Esophagus muscularis mucosa (tissue), 3 donors: Measurements from ENCODE around the gene TSPAN31.

Experiments used
- POLR2A ChIP-seq: fragments of 450-650 bp; IDR thresholded peaks from one replicate; pipeline ENCODE4 v1.6.1; 2017; ENCODE audit warnings: antibody characterized with exemption, moderate library complexity, mild to moderate bottlenecking, low read depth
- POLR2AphosphoS5 ChIP-seq, 2 donors: sonication (generic); formaldehyde crosslinking; IDR thresholded peaks; one replicate each; pipeline ENCODE4 v1.6.1; 2017; ENCODE audit warnings: antibody characterized with exemption in 2 of 2
- TF ChIP-seq, protein P1 (sequence below), 3 experiments: fragments of 200-600 bp in 2 of 3; fragments of 450-650 bp in 1 of 3; sonication (generic) in 2 of 3; IDR thresholded peaks; one replicate each; pipeline ENCODE4 v1.5.1; 2017 to 2019; ENCODE audit warnings: antibody characterized with exemption in 3 of 3, mild to moderate bottlenecking in 2 of 3, moderate library complexity in 1 of 3

DNA sequence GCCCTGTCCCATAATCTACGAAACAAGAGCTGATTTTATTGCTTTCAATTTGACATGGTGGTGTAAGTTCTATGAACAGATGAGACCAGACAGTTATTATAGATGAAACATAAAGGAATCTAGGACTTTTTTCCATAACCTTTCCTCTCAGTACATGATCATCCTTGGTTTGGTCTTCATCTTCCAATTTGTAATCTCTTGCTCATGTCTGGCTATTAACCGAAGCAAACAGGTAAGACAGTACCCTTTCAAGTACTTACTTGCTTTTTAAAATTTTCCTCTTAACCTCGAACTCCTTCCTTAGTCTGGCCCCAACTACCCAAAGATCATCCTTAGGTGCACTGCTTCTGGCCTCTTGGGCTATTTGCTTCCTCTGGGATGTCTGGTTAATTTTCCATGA lies 1.2 kb downstream of the TSPAN31 start:
- no peak for TF ChIP-seq POLR2AphosphoS5 (IDR thresholded peaks at IDR 0.05)
- TF ChIP-seq POLR2A = no peak
- TF ChIP-seq, protein P1, sequence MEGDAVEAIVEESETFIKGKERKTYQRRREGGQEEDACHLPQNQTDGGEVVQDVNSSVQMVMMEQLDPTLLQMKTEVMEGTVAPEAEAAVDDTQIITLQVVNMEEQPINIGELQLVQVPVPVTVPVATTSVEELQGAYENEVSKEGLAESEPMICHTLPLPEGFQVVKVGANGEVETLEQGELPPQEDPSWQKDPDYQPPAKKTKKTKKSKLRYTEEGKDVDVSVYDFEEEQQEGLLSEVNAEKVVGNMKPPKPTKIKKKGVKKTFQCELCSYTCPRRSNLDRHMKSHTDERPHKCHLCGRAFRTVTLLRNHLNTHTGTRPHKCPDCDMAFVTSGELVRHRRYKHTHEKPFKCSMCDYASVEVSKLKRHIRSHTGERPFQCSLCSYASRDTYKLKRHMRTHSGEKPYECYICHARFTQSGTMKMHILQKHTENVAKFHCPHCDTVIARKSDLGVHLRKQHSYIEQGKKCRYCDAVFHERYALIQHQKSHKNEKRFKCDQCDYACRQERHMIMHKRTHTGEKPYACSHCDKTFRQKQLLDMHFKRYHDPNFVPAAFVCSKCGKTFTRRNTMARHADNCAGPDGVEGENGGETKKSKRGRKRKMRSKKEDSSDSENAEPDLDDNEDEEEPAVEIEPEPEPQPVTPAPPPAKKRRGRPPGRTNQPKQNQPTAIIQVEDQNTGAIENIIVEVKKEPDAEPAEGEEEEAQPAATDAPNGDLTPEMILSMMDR (IDR thresholded peaks at IDR 0.05) = no peak
